Measurements from ENCODE around the gene CFL2. TPM values are rescaled to one million over a fixed set of nuclear protein-coding genes. Genes with fewer than 3 reads are reported as not detected.

CFL2 gene
- total and polyA plus RNA-seq, 3 experiments from 2014 or later, result 8.4 to 10.2 (median 10.0) TPM

DNA sequence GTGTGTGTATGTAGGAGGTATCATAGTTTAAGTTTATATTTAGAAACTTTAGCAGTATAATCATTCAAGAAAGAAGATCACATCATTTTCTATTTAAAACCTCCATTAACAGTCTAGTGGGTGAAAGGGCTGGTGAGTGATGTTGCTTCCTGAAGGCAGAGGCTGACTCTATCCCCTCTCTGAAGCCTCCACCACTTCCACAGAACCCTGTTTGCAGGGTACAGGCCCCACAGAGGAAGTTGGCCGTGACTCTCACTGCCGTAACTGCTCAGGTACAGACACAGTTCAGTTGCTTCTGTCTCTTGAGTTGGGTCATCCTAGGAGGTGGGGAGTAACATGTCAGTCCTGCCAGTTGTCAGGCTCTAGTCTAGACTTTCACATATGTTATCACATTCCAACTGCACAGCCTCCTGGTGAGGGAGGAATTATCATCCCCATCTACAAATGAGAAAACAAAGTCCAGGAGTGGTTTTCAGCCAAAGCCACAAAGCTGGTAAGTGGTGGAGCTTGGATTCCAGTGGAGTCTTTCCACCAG lies 31.5 kb downstream of the CFL2 start:
- Histone ChIP-seq H3K4me1 (ENCODE audit: insufficient read depth, low read length) (no peaks in the 10 kb centered on the region), H3K27me3 (ENCODE audit: insufficient read depth, low read length, poor library complexity, severe bottlenecking) (no peaks in the 10 kb centered on the region), H3K36me3 (ENCODE audit: insufficient read depth, low read length) (no peaks in the 10 kb centered on the region), H3K9me3 (ENCODE audit: low read length) (no peaks in the 10 kb centered on the region), H3K4me3 (ENCODE audit: low read length) (no peak overlapping the region), H3K27ac (ENCODE audit: low read depth, low read length) (no peak overlapping the region)
- H3K27ac Mint-ChIP-seq, result no peak overlapping the region
- no peak overlapping the region for H3K4me3 Mint-ChIP-seq
- DNase-seq, result no peak
- ChIA-PET CTCF (no interaction called here), POLR2A (no interaction called here)
- peaks cover 0 to 1% (median 0%) of the 10 kb centered on the region in 3 donors for H3K36me3 Mint-ChIP-seq
- H3K4me1 Mint-ChIP-seq, result no peaks in the 10 kb centered on the region
- peaks cover 5 to 8% of the 10 kb centered on the region in 2 donors for H3K27me3 Mint-ChIP-seq
- H3K9me3 Mint-ChIP-seq, result no peaks in the 10 kb centered on the region

DNA sequence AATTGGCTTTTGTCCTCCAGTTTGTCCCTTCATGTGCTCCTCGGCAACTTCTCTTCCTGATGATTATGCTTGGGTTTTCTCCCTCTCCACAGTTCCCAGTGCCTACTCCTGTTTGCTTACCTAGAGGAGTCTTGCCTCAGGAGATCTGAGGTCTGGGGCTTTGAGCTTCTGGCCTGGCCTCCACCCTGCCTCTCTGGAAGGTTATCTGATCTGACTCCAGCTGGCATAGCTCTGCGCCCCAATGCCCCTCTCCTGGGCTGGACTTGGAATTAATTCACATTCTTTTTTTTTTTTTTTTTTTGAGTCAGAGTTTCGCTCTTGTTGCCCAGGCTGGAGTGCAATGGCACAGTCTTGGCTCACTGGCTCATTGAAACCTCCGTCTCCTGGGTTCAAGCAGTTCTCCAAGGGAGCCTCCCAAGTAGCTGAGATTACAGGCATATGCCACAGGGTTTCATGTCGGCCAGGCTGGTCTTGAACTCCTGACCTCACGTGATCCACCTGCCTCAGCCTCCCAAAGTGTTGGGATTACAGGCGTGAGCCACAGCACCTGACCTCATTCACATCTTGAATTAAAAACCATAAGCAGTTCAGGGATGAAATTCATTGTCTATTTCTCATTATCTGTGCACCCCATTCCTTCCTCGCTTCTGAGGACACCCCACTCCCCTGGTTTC lies 33.5 kb downstream of the CFL2 start:
- Histone ChIP-seq H3K27ac (ENCODE audit: low read depth, low read length) (no peak overlapping the region), H3K9me3 (ENCODE audit: low read length) (no peaks in the 10 kb centered on the region), H3K4me1 (ENCODE audit: insufficient read depth, low read length) (no peaks in the 10 kb centered on the region), H3K36me3 (ENCODE audit: insufficient read depth, low read length) (no peaks in the 10 kb centered on the region), H3K27me3 (ENCODE audit: insufficient read depth, low read length, poor library complexity, severe bottlenecking) (no peaks in the 10 kb centered on the region), H3K4me3 (ENCODE audit: low read length) (no peak overlapping the region)
- no peak overlapping the region for H3K27ac Mint-ChIP-seq
- H3K9me3 Mint-ChIP-seq, result no peaks in the 10 kb centered on the region
- peaks cover 4% of the 10 kb centered on the region in 2 donors for H3K27me3 Mint-ChIP-seq
- H3K36me3 Mint-ChIP-seq, result no peaks in the 10 kb centered on the region
- ChIA-PET POLR2A (no interaction called here), CTCF (no interaction called here)
- no peak overlapping the region for H3K4me3 Mint-ChIP-seq
- no peaks in the 10 kb centered on the region for H3K4me1 Mint-ChIP-seq
- DNase-seq, result no peak

DNA sequence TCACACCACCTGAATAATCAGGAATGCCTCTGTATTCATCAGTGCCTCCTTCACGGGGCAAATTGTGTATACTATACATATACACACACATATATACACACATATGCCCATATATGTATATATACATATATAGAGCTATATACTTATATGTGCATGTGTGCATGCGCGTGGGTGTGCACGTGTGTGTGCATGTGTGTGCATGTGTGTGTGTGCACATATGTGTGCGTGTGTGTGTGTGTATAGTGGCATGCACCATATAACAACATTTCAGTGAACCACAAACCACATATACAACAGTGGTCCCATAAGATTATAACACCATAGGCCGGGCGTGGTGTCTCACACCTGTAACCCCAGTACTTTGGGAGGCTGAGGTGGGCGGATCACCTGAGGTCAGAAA lies 35.7 kb downstream of the CFL2 start:
- no peaks in the 10 kb centered on the region for H3K36me3 ChIP-seq (ENCODE audit: insufficient read depth, low read length)
- Mint-ChIP-seq H3K36me3 (no peaks in the 10 kb centered on the region), H3K27me3 (peaks cover 0 to 3% of the 10 kb centered on the region in 2 donors), H3K27ac (no peak overlapping the region), H3K9me3 (no peaks in the 10 kb centered on the region), H3K4me1 (no peaks in the 10 kb centered on the region), H3K4me3 (no peak overlapping the region)
- no peaks in the 10 kb centered on the region for H3K4me1 ChIP-seq (ENCODE audit: insufficient read depth, low read length)
- H3K27ac ChIP-seq (ENCODE audit: low read depth, low read length), result no peak overlapping the region
- ChIA-PET POLR2A (no interaction called here), CTCF (no interaction called here)
- no peaks in the 10 kb centered on the region for H3K9me3 ChIP-seq (ENCODE audit: low read length)
- H3K4me3 ChIP-seq (ENCODE audit: low read length), result no peak overlapping the region
- DNase-seq, result no peak
- no peaks in the 10 kb centered on the region for H3K27me3 ChIP-seq (ENCODE audit: insufficient read depth, low read length, poor library complexity, severe bottlenecking)

DNA sequence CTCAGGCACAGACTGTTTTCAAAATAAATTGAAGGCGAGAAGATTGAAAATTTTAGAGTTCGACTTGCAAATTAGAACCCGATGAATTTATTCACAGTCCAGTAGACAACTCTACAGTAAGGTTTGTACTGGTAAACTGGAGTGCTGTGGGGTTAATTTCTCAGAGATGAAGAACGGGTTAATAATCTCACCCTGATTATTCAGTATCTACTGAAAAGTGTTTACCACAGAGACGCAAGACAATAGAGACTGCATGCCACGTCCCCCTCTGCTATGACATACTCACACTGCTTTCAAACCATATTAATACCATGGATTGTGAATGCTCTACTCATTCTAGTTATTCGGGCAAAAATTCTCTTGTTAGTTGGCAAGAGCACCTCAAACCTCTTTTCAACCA lies 36.1 kb downstream of the CFL2 start:
- H3K4me1 Mint-ChIP-seq, result no peaks in the 10 kb centered on the region
- no peaks in the 10 kb centered on the region for H3K4me1 ChIP-seq (ENCODE audit: insufficient read depth, low read length)
- no peak overlapping the region for H3K4me3 ChIP-seq (ENCODE audit: low read length)
- H3K4me3 Mint-ChIP-seq, result no peak overlapping the region
- no peak overlapping the region for H3K27ac Mint-ChIP-seq
- POLR2A ChIA-PET, result no interaction called here
- CTCF ChIA-PET, result no interaction called here
- H3K27ac ChIP-seq (ENCODE audit: low read depth, low read length), result no peak overlapping the region
- no peaks in the 10 kb centered on the region for H3K36me3 ChIP-seq (ENCODE audit: insufficient read depth, low read length)
- no peaks in the 10 kb centered on the region for H3K27me3 ChIP-seq (ENCODE audit: insufficient read depth, low read length, poor library complexity, severe bottlenecking)
- no peak for DNase-seq
- peaks cover 0 to 2% of the 10 kb centered on the region in 2 donors for H3K27me3 Mint-ChIP-seq
- no peaks in the 10 kb centered on the region for H3K9me3 Mint-ChIP-seq
- H3K9me3 ChIP-seq (ENCODE audit: low read length), result no peaks in the 10 kb centered on the region
- H3K36me3 Mint-ChIP-seq, result no peaks in the 10 kb centered on the region

DNA sequence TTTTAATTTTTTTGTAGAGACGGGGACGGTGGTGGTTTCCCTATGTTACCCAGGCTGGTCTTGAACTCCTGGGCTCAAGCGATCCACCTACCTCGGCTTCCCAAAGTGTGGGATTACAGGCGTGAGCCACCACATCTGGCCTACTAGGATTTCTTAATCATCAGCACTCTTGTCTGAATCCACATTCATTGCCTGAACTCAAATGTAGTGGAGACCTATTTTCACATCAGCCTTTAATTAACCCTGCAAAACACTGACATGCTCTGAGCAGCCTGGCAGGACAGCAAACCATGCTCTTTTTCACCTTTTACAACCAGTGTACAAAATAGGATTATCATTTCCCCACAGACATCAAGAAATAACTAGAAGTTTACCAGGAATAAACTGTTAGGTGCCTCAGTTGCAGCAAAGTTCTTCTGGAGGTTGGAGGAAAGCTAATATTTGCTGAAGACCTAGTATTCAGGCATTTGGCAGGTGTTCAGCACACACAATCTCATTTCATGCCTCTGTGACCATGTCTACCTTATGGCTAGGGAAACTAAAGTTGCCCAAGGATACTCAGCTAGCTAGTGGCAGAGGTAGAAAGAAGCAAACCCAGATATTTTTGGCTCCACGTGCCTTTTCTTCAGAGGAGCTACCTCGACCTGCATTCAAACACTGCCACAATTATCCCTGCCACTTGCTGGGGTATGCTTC lies 37.7 kb downstream of the CFL2 start:
- Mint-ChIP-seq H3K36me3 (no peaks in the 10 kb centered on the region), H3K4me3 (no peak overlapping the region), H3K9me3 (no peaks in the 10 kb centered on the region), H3K27ac (no peak overlapping the region), H3K4me1 (no peaks in the 10 kb centered on the region), H3K27me3 (peaks cover 0 to 2% of the 10 kb centered on the region in 2 donors)
- no peaks in the 10 kb centered on the region for H3K36me3 ChIP-seq (ENCODE audit: insufficient read depth, low read length)
- H3K4me1 ChIP-seq (ENCODE audit: insufficient read depth, low read length), result no peaks in the 10 kb centered on the region
- CTCF ChIA-PET, result interaction anchor here (2.1 kb wide), 1 partner anchor 46 kb away, joined by 7 read pairs; no protein-coding TSS in a partner anchor
- H3K4me3 ChIP-seq (ENCODE audit: low read length), result no peak overlapping the region
- H3K27me3 ChIP-seq (ENCODE audit: insufficient read depth, low read length, poor library complexity, severe bottlenecking), result no peaks in the 10 kb centered on the region
- POLR2A ChIA-PET, result interaction anchor here (0.6 kb wide), 1 partner anchor 50 kb away, joined by 6 read pairs; no protein-coding TSS in a partner anchor
- no peaks in the 10 kb centered on the region for H3K9me3 ChIP-seq (ENCODE audit: low read length)
- H3K27ac ChIP-seq (ENCODE audit: low read depth, low read length), result no peak overlapping the region
- DNase-seq, result no peak

DNA sequence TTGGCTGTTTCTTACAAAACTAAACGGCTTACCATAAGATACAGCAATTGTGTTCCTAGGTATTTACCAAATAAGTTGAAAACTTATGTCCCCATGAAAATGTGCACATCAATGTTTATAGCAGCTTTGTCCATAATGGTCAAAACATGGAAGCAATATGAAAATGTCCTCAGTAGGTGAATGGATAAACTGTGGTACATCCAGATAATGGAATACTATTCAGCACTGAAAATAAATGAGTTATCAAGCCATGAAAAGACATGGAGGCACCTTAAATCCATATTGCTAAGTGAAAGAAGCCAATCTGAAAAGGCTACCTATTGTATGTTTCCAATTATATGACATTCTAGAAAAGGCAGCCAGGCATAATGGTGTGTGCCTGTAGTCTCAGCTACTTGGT lies 40.7 kb downstream of the CFL2 start:
- POLR2A ChIA-PET, result no interaction called here
- CTCF ChIA-PET, result interaction anchor here (0.9 to 4.9 kb wide), 8 partner anchors 15 to 743 kb away, joined by 3 to 52 read pairs (median 5); no protein-coding TSS in a partner anchor
- H3K27me3 ChIP-seq (ENCODE audit: insufficient read depth, low read length, poor library complexity, severe bottlenecking), result no peaks in the 10 kb centered on the region

DNA sequence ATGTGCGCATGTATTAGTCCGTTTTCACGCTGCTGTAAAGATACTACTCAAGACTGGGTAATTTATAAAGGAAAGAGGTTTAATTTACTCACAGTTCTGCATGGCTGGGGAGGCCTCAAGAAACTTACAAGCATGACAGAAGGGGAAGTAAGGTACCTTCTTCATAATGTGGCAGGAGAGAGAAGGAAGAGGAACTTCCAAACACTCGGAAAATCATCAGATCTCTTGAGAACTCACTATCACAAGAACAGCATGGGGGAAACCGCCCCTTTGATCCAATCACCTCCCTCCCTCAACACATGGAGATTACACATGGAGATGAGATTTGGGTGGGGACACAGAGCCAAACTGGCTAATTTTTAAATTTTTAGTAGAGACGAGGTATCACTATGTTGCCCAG lies 42.7 kb downstream of the CFL2 start:
- POLR2A ChIA-PET, result no interaction called here
- H3K27ac ChIP-seq (ENCODE audit: low read depth, low read length), result no peak overlapping the region

More for the DNA sequence above, 40.7 kb downstream of the CFL2 start:
- Mint-ChIP-seq H3K36me3 (no peaks in the 10 kb centered on the region), H3K4me3 (no peak overlapping the region), H3K27ac (no peak overlapping the region), H3K9me3 (no peaks in the 10 kb centered on the region), H3K4me1 (no peaks in the 10 kb centered on the region), H3K27me3 (peaks cover 0 to 3% of the 10 kb centered on the region in 2 donors)
- DNase-seq, result no peak
- no peak overlapping the region for H3K4me3 ChIP-seq (ENCODE audit: low read length)
- no peaks in the 10 kb centered on the region for H3K9me3 ChIP-seq (ENCODE audit: low read length)
- H3K4me1 ChIP-seq (ENCODE audit: insufficient read depth, low read length), result no peaks in the 10 kb centered on the region
- no peak overlapping the region for H3K27ac ChIP-seq (ENCODE audit: low read depth, low read length)
- no peaks in the 10 kb centered on the region for H3K36me3 ChIP-seq (ENCODE audit: insufficient read depth, low read length)

DNA sequence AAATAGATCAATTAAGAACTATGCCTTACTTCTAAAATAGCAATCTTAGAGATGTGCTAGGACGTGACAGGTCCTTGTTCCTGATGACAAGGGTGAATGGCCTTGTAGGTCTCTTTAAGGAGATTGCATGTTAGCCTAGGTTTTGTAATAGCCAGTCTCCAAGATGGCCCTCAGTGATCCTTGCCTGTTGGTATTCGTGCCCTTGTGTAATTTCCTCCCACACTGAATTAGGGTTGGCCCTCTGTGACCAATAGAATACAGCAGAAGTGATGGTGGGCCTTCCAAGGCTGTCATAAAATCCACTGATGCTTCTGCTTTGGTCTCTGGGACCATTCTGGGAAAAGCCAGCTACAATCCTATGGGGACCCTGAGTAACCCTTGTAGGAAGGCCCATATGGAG lies 46.3 kb downstream of the CFL2 start:
- DNase-seq, result no peak
- H3K4me3 ChIP-seq (ENCODE audit: low read length), result no peak overlapping the region
- no peak overlapping the region for H3K27ac ChIP-seq (ENCODE audit: low read depth, low read length)
- POLR2A ChIA-PET, result no interaction called here
- Mint-ChIP-seq H3K4me1 (peaks cover 7 to 11% (median 10%) of the 10 kb centered on the region in 3 donors), H3K27me3 (peaks cover 0 to 1% of the 10 kb centered on the region in 2 donors), H3K4me3 (no peak overlapping the region), H3K27ac (no peak overlapping the region), H3K9me3 (peaks cover 0 to 3% (median 3%) of the 10 kb centered on the region in 5 donors), H3K36me3 (no peaks in the 10 kb centered on the region)
- no peaks in the 10 kb centered on the region for H3K9me3 ChIP-seq (ENCODE audit: low read length)
- H3K36me3 ChIP-seq (ENCODE audit: insufficient read depth, low read length), result no peaks in the 10 kb centered on the region
- H3K27me3 ChIP-seq (ENCODE audit: insufficient read depth, low read length, poor library complexity, severe bottlenecking), result no peaks in the 10 kb centered on the region
- CTCF ChIA-PET, result interaction anchor here (0.6 kb wide), 1 partner anchor 746 kb away, joined by 3 read pairs; no protein-coding TSS in a partner anchor
- peaks cover 12% of the 10 kb centered on the region for H3K4me1 ChIP-seq (ENCODE audit: insufficient read depth, low read length)

More for the DNA sequence above, 42.7 kb downstream of the CFL2 start:
- H3K4me3 Mint-ChIP-seq, result no peak overlapping the region
- DNase-seq, result no peak
- Histone ChIP-seq H3K4me1 (ENCODE audit: insufficient read depth, low read length) (no peaks in the 10 kb centered on the region), H3K27me3 (ENCODE audit: insufficient read depth, low read length, poor library complexity, severe bottlenecking) (no peaks in the 10 kb centered on the region), H3K9me3 (ENCODE audit: low read length) (no peaks in the 10 kb centered on the region), H3K36me3 (ENCODE audit: insufficient read depth, low read length) (no peaks in the 10 kb centered on the region), H3K4me3 (ENCODE audit: low read length) (no peak overlapping the region)
- CTCF ChIA-PET, result interaction anchor here (1.0 to 4.9 kb wide), 7 partner anchors 37 to 77 kb away, joined by 3 to 52 read pairs (median 4); no protein-coding TSS in a partner anchor
- no peak overlapping the region for H3K27ac Mint-ChIP-seq
- H3K9me3 Mint-ChIP-seq, result no peaks in the 10 kb centered on the region
- no peaks in the 10 kb centered on the region for H3K4me1 Mint-ChIP-seq
- peaks cover 0 to 3% of the 10 kb centered on the region in 2 donors for H3K27me3 Mint-ChIP-seq
- H3K36me3 Mint-ChIP-seq, result no peaks in the 10 kb centered on the region
